ENCODE data around the gene AMOTL2.

DNA sequence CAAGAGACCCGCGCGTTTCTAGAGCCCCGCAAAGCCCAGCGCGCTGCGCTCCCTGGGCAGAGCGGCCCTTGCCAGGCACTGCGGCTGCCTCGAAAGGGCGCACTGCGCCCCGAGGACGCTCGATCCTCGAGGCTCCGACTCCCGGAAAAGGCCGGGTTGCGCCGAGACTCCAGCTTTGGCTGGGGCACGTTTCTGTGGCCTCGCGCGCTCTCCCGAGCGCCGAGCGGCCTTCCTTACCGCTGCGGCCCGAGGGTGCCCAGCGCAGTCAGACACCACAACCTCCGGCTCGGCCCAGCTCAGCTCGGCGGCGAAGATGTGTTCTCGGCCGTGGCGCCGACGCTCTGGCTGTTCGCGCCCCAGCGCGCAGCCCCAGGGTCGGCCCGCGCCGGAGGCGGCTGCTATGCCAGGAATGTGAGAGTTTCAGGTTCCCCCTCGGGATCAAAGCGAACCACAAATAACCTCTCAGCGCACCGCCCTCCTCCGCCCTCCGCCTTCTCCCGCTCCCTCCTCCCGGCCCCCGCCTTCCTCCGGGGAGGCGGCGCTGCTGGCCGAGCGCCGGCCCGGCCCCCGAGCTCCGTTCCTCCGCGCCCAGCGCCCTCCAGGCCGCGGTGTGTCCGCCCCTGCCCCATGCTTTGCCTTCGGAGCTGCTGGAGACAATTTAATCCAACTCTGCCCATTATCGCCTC, at the start of gene AMOTL2:
- no peak for TF ChIP-seq IRF3 (IDR thresholded peaks at IDR 0.05; ENCODE audit: low read depth, low read length)
- no peak for TF ChIP-seq CTCF (IDR thresholded peaks at IDR 0.05)
- no peak for TF ChIP-seq RFX5 (IDR thresholded peaks at IDR 0.05; ENCODE audit: low read length)

All from SK-N-SH (cell line).